Urinary bladder (tissue), 4 donors: Measurements from ENCODE around the gene DNAH7. TPM values are rescaled to one million over a fixed set of nuclear protein-coding genes. Genes with fewer than 3 reads are reported as not detected.

Experiments used
- DNase-seq: peaks from one replicate; pipeline ENCODE4 v3.0.0-alpha.2; 2015; ENCODE audit errors: extremely low spot score
- H3K27ac ChIP-seq: one replicate; pipeline ENCODE4 v1.5.1; 2013; ENCODE audit warnings: low read depth, mild to moderate bottlenecking, moderate library complexity
- H3K36me3 ChIP-seq: one replicate; pipeline ENCODE4 v1.6.1; 2013; ENCODE audit warnings: mild to moderate bottlenecking, moderate library complexity; ENCODE audit not compliant: insufficient read depth
- H3K4me1 ChIP-seq: one replicate; pipeline ENCODE4 v1.6.1; 2013; ENCODE audit warnings: mild to moderate bottlenecking, moderate library complexity; ENCODE audit not compliant: insufficient read depth
- H3K4me3 ChIP-seq: one replicate; pipeline ENCODE4 v1.5.1; 2013; ENCODE audit warnings: low read depth, low read length
- WGBS: extraction: QIAGEN DNeasy Blood & Tissue Kit; methylation state at CpG from one replicate; pipeline ENCODE4 v1.1.7; 2013; 5-methylcytosine and 5-hydroxymethylcytosine counted together
- polyA plus RNA-seq: library from polyadenylated mRNA; stranded (reverse); fragments of 200-250 nt; gene quantifications from one replicate; pipeline ENCODE4 v1.2.3, GENCODE V29; 2013
- total RNA-seq: library from RNA; depleted of rRNA; stranded (reverse); fragments of >200 nt; gene quantifications from one replicate; pipeline ENCODE4 v1.2.3, GENCODE V29; 2014
- donor health status: healthy with polysubstance abuse.
- donor health status: healthy.

Gene DNAH7
- total and polyA plus RNA-seq, 2 donors, result 0.28 to 3.5 TPM

DNA sequence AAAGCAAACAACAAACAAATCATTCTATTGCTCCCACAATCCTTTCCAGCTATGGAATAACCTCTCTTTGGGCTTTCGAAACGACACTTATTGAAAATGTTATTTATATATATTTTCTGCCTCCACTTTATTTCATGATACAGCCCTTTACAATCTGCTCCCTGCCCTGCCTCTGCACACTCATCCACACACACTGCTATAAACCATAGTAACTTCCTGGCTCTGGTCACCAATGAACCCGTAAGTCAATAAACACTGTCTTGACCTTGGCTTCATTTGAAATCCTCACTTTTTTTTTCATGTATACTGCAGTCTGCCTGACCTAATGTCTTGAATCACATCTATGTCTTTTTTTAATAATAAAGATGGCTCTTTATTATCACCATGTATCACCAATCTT, 250.1 kb downstream of the DNAH7 start:
- 52% methylated on average over 3 of the region's 3 CpGs for WGBS

DNA sequence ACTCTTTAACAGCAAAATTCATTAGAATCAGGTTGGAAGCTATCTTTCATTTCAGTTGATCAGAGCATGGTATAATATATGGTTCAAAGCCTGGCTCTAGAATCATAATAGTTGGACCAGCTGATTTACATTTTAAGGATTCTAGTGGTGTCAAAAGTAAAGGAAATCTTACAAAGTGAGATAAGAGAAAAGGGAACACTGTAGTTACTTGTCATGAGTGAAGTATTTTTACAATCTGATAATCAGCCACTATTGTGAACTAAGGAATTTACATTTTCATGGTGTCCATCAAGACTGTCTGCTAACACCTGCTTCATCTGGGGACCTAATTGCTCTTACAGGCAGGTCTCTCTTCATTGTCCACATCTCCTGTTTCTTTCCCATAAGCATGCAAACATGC, 250.5 kb downstream of the DNAH7 start:
- Histone ChIP-seq H3K4me1 (no peaks in the 10 kb centered on the region), H3K36me3 (no peaks in the 10 kb centered on the region), H3K4me3 (no peak overlapping the region), H3K27ac (no peak overlapping the region)
- no peak for DNase-seq

More for the DNA sequence above, 250.1 kb downstream of the DNAH7 start:
- H3K4me1 ChIP-seq, result no peaks in the 10 kb centered on the region
- no peak overlapping the region for H3K27ac ChIP-seq
- H3K4me3 ChIP-seq, result no peak overlapping the region
- no peaks in the 10 kb centered on the region for H3K36me3 ChIP-seq
- DNase-seq, result no peak

DNA sequence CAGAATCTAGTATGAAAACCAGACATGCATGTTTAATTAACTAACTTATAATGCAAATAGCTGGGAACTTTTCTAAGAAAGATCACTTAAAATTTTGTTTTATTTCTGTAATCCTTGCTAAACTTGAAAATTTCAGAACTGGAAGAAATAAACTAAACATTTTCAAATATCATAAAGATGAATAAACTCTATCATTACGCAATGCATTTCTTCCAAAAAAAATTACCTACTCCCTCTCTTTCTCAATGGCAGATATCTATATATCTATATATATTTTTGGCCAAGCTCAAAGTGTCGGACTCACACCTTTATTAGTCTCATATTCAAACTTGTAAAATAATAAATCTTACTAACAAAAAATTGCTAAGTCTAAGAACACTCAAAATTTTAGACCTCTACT, 253.6 kb downstream of the DNAH7 start:
- 96% methylated on average over 2 of the region's 2 CpGs for WGBS
- no peak for DNase-seq
- Histone ChIP-seq H3K36me3 (no peaks in the 10 kb centered on the region), H3K4me1 (no peaks in the 10 kb centered on the region), H3K4me3 (no peak overlapping the region), H3K27ac (no peak overlapping the region)

DNA sequence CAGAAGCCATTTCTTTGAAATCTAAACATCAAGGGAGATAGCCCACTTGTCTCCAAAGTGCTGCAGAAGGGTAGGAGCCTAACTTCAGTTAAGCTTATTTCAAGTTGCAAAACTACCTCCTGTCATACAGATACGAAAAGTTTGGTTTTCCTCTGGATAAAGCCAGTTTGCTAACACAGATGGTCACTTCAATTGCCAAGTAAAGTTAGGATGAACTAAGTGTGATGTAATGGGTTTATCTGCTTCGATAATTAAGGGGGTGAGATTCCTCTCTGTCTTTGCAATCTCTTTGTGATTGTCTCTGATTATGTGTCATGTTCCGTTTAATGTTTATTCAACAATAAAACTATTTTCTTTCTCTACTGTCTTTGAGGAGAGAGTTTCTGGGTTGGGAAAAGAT, 255.2 kb downstream of the DNAH7 start:
- Histone ChIP-seq H3K27ac (no peak overlapping the region), H3K4me1 (no peaks in the 10 kb centered on the region), H3K4me3 (no peak overlapping the region), H3K36me3 (no peaks in the 10 kb centered on the region)
- no peak for DNase-seq
- WGBS, result 26% methylated on average over 3 of the region's 3 CpGs

DNA sequence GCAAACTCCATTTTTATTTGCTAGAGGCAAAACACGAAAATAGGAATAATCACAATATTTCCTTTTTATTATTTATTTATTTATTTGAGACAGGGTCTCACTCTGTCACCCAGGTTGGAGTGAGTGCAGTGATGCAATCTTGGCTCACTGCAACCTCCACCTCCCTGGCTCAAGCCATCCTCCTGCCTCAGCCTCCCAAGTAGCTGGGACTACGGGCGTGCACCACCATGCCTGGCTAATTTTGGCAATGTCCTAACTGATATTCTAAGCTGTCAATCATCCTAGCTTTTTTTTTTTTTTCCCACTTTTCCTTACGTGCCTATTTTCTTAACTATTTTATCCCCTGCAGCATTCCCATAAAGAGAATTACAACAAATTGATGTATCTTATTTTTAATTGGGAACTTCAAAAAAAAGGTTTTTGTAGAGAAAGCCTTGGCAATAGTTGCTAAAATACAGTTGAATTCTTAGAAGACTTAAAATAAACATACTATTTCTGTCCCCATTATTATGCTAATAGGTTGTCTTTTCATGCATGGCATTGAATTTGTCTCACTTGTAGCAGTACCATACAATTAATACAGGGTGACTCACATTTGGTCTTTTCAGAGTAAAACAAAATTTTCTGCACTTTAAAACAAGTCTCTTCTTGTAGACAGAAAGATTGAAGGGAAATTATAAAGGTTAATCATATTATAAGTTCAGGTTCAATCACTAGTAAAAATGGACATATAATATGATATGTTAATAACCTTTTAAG, 258.1 kb downstream of the DNAH7 start:
- DNase-seq, result no peak
- Histone ChIP-seq H3K4me3 (no peak overlapping the region), H3K4me1 (no peaks in the 10 kb centered on the region), H3K27ac (no peak overlapping the region), H3K36me3 (no peaks in the 10 kb centered on the region)
- WGBS, result 89% methylated on average over 4 of the region's 4 CpGs

DNA sequence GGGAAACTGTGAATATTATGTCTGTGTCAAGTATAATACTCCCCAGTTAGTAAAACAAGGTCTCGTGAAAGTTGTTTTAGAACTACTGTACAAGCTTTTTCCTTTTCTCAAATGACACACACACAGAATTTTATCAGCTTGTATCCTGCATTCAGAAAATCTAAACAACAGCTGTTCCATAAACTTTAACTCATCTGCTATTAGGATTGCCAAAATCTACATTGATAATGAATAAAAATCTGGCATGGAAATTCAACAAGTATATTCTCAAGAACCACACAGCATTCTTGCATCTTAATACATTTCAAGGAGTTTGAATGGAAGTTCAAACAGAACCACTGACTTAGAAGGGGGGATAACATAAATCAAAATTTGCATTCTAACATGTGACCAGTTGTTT, 260.4 kb downstream of the DNAH7 start:
- no peak for DNase-seq
- no peak overlapping the region for H3K27ac ChIP-seq
- H3K36me3 ChIP-seq, result no peaks in the 10 kb centered on the region
- no peaks in the 10 kb centered on the region for H3K4me1 ChIP-seq
- 37% methylated on average over 1 of the region's 1 CpG for WGBS
- H3K4me3 ChIP-seq, result no peak overlapping the region

DNA sequence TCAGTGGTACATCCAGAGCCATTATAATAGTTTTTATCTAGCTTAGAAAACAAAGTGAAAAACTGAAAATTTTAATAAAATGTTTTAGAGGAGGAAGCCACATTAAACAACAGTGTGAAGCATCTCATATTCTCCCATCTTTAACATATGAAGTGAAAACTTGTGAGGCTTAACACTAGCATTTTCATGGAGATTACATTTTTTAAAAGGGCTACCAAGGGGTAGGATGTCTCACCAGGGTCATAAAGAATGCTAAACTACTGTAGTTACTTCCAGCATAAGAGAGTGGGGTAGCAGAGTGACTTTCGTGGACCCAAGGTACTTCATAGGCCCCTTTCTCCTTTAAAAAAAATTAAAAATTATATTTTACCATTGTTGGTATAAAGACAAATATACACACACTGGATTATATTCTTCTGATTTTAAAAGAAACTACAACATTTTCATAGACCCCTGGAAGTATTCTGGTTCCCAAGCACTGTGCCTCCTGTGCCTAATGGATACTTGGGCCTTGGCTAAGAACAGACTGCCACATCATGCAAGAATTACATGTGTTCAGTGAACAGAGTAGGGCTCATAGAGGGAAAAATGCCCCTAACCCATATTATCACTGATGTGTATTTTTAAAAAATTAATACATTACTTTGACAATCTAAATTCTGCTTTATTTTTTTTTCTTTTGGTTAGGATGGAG, 263.2 kb downstream of the DNAH7 start:
- H3K4me3 ChIP-seq, result no peak overlapping the region
- no peak overlapping the region for H3K27ac ChIP-seq
- no peaks in the 10 kb centered on the region for H3K4me1 ChIP-seq
- no peaks in the 10 kb centered on the region for H3K36me3 ChIP-seq
- WGBS, result 92% methylated on average over 1 of the region's 1 CpG
- no peak for DNase-seq

DNA sequence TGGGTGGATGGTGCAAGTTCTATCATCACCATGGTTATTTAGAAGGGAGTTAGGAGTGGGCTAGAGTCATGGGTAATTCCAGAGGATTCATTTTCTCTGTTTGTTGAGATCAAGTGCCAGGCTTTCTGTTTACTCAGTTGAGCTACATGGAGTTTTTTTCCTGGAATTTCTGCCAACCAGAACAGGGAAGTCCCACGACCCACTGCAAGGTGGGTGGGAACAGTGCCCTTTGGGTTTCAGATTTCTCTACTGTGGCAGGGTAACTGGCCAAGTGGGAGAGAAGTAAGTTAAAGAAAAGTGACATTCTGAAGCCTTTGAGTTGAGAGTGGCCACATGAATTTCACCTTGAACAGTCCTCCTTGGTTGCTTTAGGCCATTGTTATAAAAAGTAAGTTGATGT, 272.8 kb downstream of the DNAH7 start:
- DNase-seq, result no peak
- Histone ChIP-seq H3K27ac (no peak overlapping the region), H3K4me3 (no peak overlapping the region), H3K4me1 (no peaks in the 10 kb centered on the region), H3K36me3 (no peaks in the 10 kb centered on the region)
- WGBS, result 74% methylated on average over 1 of the region's 1 CpG

DNA sequence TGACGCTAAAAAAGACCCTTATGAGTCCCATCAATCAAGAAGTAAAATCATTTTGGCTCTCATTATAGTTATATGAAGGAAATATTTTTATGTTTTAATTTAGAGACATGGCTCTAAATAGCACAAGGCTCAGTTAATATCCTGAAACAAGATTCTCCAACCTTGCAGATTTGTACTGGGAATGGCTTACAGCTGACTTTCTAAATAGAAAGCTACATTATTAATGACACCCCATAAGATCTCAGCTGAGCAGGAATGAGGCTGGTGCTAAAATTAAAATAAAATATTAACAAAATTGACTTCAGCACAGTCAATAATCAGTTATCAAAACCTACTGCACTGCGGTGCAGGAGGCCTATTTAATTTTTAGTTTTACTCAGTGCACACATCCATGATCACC, 274.8 kb downstream of the DNAH7 start:
- Histone ChIP-seq H3K4me3 (no peak overlapping the region), H3K4me1 (no peaks in the 10 kb centered on the region), H3K36me3 (no peaks in the 10 kb centered on the region), H3K27ac (no peak overlapping the region)
- 91% methylated on average over 2 of the region's 2 CpGs for WGBS
- DNase-seq, result no peak

DNA sequence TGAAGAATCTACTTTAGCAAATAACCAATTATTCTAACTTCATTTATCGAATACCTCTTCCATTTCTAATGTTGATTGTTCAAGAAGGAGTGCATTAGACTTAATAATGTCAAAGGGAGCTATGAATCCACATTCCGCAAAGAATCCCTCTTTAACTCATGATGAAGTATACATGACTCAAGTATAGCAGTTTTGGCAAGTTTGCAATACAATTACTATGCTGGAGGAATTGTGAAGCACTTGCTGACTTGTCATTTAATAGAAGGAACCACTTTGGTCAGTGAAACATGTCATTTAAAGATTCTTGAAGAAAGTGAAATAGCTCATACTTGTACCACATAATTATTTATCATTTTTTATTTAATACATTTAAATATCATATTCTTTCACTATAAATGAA, 286.5 kb downstream of the DNAH7 start:
- DNase-seq, result no peak
- WGBS, result 98% methylated on average over 2 of the region's 2 CpGs
- H3K36me3 ChIP-seq, result no peaks in the 10 kb centered on the region

DNA sequence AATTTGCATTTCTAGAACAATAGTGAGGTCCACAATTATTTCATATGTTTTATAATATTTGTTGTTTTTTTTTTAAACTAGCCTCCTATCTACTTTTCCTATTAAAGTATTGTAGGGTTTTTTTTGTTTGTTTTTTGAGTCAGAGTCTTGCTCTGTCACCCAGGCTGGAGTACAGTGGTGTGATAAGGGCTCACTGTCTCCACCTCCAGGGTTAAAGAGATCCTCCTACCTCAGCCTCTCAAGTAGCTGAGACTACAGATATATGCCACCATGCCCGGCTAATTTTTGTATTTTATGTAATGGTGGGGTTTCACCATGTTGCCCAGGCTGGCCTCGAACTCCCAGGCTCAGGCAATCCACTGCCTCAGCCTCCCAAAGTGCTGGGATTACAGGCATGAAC, 289.1 kb downstream of the DNAH7 start:
- Histone ChIP-seq H3K4me1 (no peaks in the 10 kb centered on the region), H3K4me3 (no peak overlapping the region), H3K36me3 (no peaks in the 10 kb centered on the region), H3K27ac (no peak overlapping the region)
- DNase-seq, result no peak
- 86% methylated on average over 2 of the region's 2 CpGs for WGBS

More for the DNA sequence above, 286.5 kb downstream of the DNAH7 start:
- Histone ChIP-seq H3K27ac (no peak overlapping the region), H3K4me1 (no peaks in the 10 kb centered on the region), H3K4me3 (no peak overlapping the region)

DNA sequence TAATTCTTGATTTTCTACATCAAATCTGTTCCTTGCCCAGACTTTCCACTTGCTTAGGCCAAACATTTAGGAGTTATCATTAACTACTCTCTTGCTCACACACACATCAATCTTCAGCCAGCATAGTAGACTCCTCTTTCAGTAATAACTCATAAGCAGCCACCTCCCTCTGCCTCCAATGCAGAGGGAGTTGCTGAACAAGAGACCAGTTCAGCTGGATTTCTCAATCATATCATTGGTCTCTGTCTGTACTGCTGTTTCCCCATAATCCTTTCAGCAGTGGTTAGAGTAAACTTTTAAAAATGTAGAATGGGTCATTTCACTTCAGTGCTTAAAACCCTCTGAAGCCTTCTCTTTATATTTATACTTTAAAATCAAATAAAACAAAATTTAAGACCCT, 298.7 kb downstream of the DNAH7 start:
- DNase-seq, result no peak
- H3K4me3 ChIP-seq, result no peak overlapping the region
- H3K4me1 ChIP-seq, result no peaks in the 10 kb centered on the region
- H3K27ac ChIP-seq, result no peak overlapping the region
- H3K36me3 ChIP-seq, result no peaks in the 10 kb centered on the region

DNA sequence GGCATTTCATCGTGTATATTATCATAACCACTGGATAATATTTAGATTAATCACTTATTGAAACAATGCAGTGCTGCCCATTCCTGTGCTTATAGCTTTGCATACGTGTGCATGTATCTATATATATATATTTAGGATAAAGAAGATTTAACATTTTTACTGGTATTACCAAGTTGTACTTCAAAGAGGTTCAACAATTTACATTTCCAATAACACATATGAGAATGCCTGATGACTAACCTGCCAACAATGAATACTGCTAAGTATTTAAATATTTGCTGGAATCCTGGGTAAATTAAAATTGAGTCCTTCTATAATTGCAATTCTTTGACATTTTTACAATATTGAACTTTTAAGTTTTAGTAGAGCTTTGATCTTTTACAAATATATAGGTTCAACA, 300.2 kb downstream of the DNAH7 start:
- no peak for DNase-seq
- Histone ChIP-seq H3K4me1 (no peaks in the 10 kb centered on the region), H3K36me3 (no peaks in the 10 kb centered on the region), H3K4me3 (no peak overlapping the region), H3K27ac (no peak overlapping the region)
- WGBS, result 52% methylated on average over 2 of the region's 2 CpGs

DNA sequence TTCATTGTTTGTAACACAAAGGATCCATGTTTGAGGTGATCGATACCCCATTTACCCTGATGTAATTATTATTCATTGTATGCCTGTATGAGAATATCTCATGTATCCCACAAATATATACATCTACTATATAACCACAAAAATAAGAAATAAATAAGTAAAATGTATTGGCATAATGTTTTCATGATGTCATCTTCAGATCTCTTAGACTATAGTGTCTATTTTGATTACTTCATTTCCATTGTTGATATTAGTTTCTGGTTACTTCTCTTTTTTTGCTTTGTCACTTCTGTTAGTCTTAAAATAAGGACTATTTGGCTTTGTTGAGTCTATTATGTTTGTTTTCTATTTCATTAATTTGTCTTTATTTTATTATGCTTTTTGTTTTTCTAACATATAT, 301.9 kb downstream of the DNAH7 start:
- no peak overlapping the region for H3K27ac ChIP-seq
- DNase-seq, result no peak
- WGBS, result 100% methylated on average over 1 of the region's 1 CpG

More for the DNA sequence above, 301.9 kb downstream of the DNAH7 start:
- Histone ChIP-seq H3K36me3 (no peaks in the 10 kb centered on the region), H3K4me3 (no peak overlapping the region), H3K4me1 (no peaks in the 10 kb centered on the region)
